Kidney (tissue), 14 donors: ENCODE data around the gene FAF1. TPM values are rescaled to one million over a fixed set of nuclear protein-coding genes. Genes with fewer than 3 reads are reported as not detected.

ENCODE experiments used
- DNase-seq, 5 donors: peaks; one replicate each; pipeline ENCODE4 v3.0.0-alpha.2; 2013 to 2020
- FAIRE-seq: peaks from 2 replicates; lab custom pipeline; 2012; peaks lifted over from hg19 to GRCh38; lab: Jason Lieb, UNC
- H3K27ac ChIP-seq, 2 donors: one replicate each; pipeline ENCODE4 v1.7.0; 2013; ENCODE audit warnings: low read depth in 2 of 2, low read length in 2 of 2, inconsistent platforms in 1 of 2
- H3K27me3 ChIP-seq: one replicate; pipeline ENCODE4 v1.7.1; 2013; ENCODE audit warnings: low read length, inconsistent platforms; ENCODE audit not compliant: control insufficient read depth, insufficient read depth
- H3K36me3 ChIP-seq, 3 donors: one replicate each; pipeline versions ENCODE4 v1.7.0 to v1.7.1; 2013; ENCODE audit warnings: low read length in 3 of 3, control low read depth in 1 of 3, inconsistent platforms in 1 of 3; ENCODE audit not compliant: insufficient read depth in 3 of 3, control insufficient read depth in 2 of 3
- H3K4me1 ChIP-seq, 3 donors: one replicate each; pipeline versions ENCODE4 v1.7.0 to v1.7.1; 2013; ENCODE audit warnings: low read length in 3 of 3, inconsistent platforms in 1 of 3, low read depth in 1 of 3; ENCODE audit not compliant: control insufficient read depth in 2 of 3, insufficient read depth in 2 of 3
- H3K4me3 ChIP-seq, 3 donors: one replicate each; pipeline versions ENCODE4 v1.7.0 to v1.8.1; 2013; ENCODE audit warnings: low read length in 3 of 3, control low read depth in 1 of 3, inconsistent platforms in 1 of 3
- H3K9ac ChIP-seq, 3 donors: one replicate each; pipeline versions ENCODE4 v1.7.0 to v1.7.1; 2013; ENCODE audit warnings: low read length in 3 of 3, control low read depth in 1 of 3, inconsistent platforms in 1 of 3
- H3K9me3 ChIP-seq, 3 donors: one replicate each; pipeline versions ENCODE4 v1.7.0 to v1.7.1; 2013; ENCODE audit warnings: low read length in 3 of 3, control low read depth in 1 of 3, inconsistent platforms in 1 of 3; ENCODE audit not compliant: control insufficient read depth in 2 of 3, insufficient read depth in 1 of 3
- intact Hi-C: fragments of 100-400 bp; cut with DNase I; formaldehyde crosslinking; loops from one replicate; pipeline ENCODE4 v1.11.1; 2022
- polyA plus RNA-seq: library from polyadenylated mRNA; stranded (reverse); fragments of 350-450 nt; fragmentation: Illumina TruSeq; extraction: RNeasy Lipid Tissue Mini Kit (QIAGEN cat#74804); gene quantifications from one replicate; pipeline ENCODE4 v1.2.3, GENCODE V29; 2014; ENCODE audit warnings: low read depth, low replicate concordance; ENCODE audit not compliant: insufficient read depth
- total RNA-seq: library from RNA; stranded (reverse); fragmentation: NEBNext Ultra II Directional; extraction: Animal tissue kit (Norgen Biotek cat#: 25700); gene quantifications from one replicate; pipeline ENCODE4 v1.2.1, GENCODE V29; 2021
- TF ChIP-seq, protein P1 (sequence below): IDR thresholded peaks from 3 replicates; pipeline ENCODE4 v1.5.1; 2012; ENCODE audit warnings: mild to moderate bottlenecking, moderate library complexity, borderline replicate concordance; ENCODE audit not compliant: insufficient read depth; ENCODE audit errors: extremely low read depth
- donor health status: control.
- donor health status: control.
- donor health status: control.
- donor health status: control.
- donor health status: control.
- donor health status: DM: yes; HTN: yes; CAD: no.
- donor health status: Normal renal cell carcinoma (clear cell type).

Gene FAF1
- total and polyA plus RNA-seq, 2 donors from 2014 or later: 50.1 to 72.8 TPM

DNA sequence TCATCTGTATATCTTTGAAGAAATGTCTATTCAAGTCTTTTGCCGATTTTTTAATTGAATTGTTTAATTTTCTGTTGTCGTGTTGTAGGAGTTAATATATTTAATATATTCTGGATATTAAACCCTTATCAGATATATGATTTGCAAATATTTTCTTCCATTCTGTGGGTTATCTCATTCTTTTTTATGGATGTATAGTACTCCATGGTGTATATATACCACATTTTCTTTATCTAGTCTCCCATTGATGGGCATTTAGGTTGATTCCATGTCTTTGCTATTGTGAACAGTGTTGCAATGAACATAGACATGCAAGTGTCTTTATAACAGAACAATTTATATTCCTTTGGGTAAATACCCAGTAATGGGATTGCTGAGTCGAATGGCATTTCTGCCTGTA lies 436.5 kb downstream of the FAF1 start:
- no peak overlapping the region for H3K4me3 ChIP-seq
- no peak for FAIRE-seq
- no peak for DNase-seq
- no peaks in the 10 kb centered on the region for H3K27me3 ChIP-seq
- intact Hi-C loops: no loop called here
- H3K36me3 ChIP-seq: no peaks in the 10 kb centered on the region
- no peak overlapping the region for H3K27ac ChIP-seq
- peaks cover 0 to 3% (median 0%) of the 10 kb centered on the region in 3 donors for H3K9me3 ChIP-seq
- H3K4me1 ChIP-seq: no peaks in the 10 kb centered on the region
- H3K9ac ChIP-seq: no peak overlapping the region
- TF ChIP-seq, protein P1, sequence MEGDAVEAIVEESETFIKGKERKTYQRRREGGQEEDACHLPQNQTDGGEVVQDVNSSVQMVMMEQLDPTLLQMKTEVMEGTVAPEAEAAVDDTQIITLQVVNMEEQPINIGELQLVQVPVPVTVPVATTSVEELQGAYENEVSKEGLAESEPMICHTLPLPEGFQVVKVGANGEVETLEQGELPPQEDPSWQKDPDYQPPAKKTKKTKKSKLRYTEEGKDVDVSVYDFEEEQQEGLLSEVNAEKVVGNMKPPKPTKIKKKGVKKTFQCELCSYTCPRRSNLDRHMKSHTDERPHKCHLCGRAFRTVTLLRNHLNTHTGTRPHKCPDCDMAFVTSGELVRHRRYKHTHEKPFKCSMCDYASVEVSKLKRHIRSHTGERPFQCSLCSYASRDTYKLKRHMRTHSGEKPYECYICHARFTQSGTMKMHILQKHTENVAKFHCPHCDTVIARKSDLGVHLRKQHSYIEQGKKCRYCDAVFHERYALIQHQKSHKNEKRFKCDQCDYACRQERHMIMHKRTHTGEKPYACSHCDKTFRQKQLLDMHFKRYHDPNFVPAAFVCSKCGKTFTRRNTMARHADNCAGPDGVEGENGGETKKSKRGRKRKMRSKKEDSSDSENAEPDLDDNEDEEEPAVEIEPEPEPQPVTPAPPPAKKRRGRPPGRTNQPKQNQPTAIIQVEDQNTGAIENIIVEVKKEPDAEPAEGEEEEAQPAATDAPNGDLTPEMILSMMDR: no peak

DNA sequence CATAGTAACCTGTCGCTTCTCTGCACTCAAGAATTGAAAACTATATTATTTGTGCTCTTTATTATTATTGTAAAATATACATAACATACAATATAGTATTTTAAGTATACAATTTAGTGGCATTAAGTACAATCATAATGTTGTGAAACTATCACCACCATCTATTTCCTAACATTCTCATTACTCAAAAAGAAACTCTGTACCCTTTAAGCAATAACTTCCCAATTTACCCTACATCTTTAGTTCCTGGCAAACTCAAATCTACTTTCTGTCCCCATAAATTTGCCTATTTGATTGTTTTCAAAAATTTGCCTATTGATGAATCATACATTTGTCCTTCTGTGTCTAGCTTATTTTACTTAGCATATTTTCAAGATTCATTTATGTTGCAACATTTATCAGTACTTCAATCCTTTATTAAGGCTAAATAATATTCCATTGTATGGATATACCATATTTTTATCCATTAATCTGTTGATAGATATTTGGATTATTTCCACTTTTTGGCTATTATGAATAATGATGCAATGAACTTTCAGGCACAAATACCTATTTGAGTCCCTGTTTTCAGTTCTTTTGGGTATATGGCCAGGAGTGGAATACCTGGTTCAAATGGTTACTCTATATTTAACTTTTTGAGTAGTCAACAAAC lies 437.2 kb downstream of the FAF1 start:
- FAIRE-seq: no peak
- H3K9ac ChIP-seq: no peak overlapping the region
- intact Hi-C loops: no loop called here

DNA sequence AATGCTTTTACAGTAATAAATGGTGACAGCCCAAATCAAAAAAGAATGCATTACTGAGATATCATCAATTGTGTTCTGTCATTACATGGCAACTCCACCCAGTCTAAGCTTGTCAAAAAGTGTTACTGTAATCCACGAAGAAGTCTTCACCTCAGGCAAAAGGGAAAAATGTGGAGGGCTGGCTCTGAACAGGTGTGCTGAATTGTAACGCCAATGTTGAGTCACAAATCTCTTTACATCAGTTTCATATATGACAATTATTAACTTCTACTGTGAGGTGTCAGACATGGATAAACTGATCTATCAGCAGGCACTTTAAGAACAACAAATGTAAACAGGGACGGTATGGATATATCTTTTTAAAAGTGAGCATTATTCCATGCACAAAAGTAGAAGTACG lies 438.4 kb downstream of the FAF1 start:
- H3K27ac ChIP-seq: no peak overlapping the region

More for the DNA sequence above, 437.2 kb downstream of the FAF1 start:
- peaks cover 0 to 3% (median 0%) of the 10 kb centered on the region in 3 donors for H3K9me3 ChIP-seq
- H3K4me3 ChIP-seq: no peak overlapping the region
- TF ChIP-seq, protein P1: no peak
- H3K27me3 ChIP-seq: no peaks in the 10 kb centered on the region
- no peaks in the 10 kb centered on the region for H3K36me3 ChIP-seq
- H3K4me1 ChIP-seq: no peaks in the 10 kb centered on the region
- no peak for DNase-seq
- H3K27ac ChIP-seq: no peak overlapping the region

More for the DNA sequence above, 438.4 kb downstream of the FAF1 start:
- Histone ChIP-seq H3K9ac (no peak overlapping the region), H3K27me3 (no peaks in the 10 kb centered on the region), H3K36me3 (no peaks in the 10 kb centered on the region), H3K4me3 (no peak overlapping the region), H3K9me3 (peaks cover 0 to 3% (median 0%) of the 10 kb centered on the region in 3 donors), H3K4me1 (no peaks in the 10 kb centered on the region)
- no peak for FAIRE-seq
- TF ChIP-seq, protein P1: no peak
- intact Hi-C loops: no loop called here
- no peak for DNase-seq
